IMR-90 (cell line): ENCODE results near the gene EHHADH. TPM values are rescaled to one million over a fixed set of nuclear protein-coding genes. Genes with fewer than 3 reads are reported as not detected.

Experiments
- ATAC-seq: fragments of 200-7000 bp; cut with Tn5 transposase; 2 replicates; pipeline ENCODE4 v1.9.1; 2020; ENCODE audit warnings: low read depth, mild to moderate bottlenecking, moderate library complexity
- BruUV-seq: library from RNA; stranded (reverse); fragments of 400-500 nt; replicated peaks from 2 replicates; lab custom pipeline; 2021; lab: Mats Ljungman, UMichigan
- CTCF ChIA-PET: fragments of 300-600 bp; formaldehyde crosslinking; extraction: SDS; loops from one replicate; lab custom pipeline; 2021; ENCODE audit warnings: antibody characterized with exemption; lab: Yijun Ruan, JAX
- POLR2A ChIA-PET: fragments of 300-600 bp; sonication (Branson Sonifier 250); formaldehyde crosslinking; loops from one replicate; lab custom pipeline; 2022; ENCODE audit warnings: antibody characterized with exemption; ENCODE audit not compliant: unreplicated experiment; lab: Charles Lee
- DNase-seq: peaks from one replicate; pipeline ENCODE4 v3.0.0; 2013
- H2AFZ ChIP-seq: replicated peaks from 2 replicates; pipeline ENCODE3; 2013; ENCODE audit warnings: low read length, mild to moderate bottlenecking; ENCODE audit not compliant: poor library complexity
- H2AK5ac ChIP-seq: 2 replicates; pipeline ENCODE4 v1.6.1; 2013; ENCODE audit warnings: low read depth, low read length, inconsistent platforms
- H2AK9ac ChIP-seq: replicated peaks from 2 replicates; pipeline ENCODE3; 2013; ENCODE audit warnings: mild to moderate bottlenecking, low read depth, low read length, moderate library complexity; ENCODE audit not compliant: poor library complexity
- H2BK120ac ChIP-seq: 2 replicates; pipeline ENCODE4 v1.6.1; 2013; ENCODE audit warnings: low read depth, low read length, inconsistent platforms
- H2BK15ac ChIP-seq: 3 replicates; pipeline ENCODE4 v1.6.1; 2013; ENCODE audit warnings: low read depth, low read length, inconsistent platforms
- H2BK20ac ChIP-seq: 2 replicates; pipeline ENCODE4 v1.6.1; 2013; ENCODE audit warnings: low read depth, mild to moderate bottlenecking, inconsistent platforms, low read length, moderate library complexity
- H2BK5ac ChIP-seq: 2 replicates; pipeline ENCODE4 v1.6.1; 2013; ENCODE audit warnings: mild to moderate bottlenecking, low read depth, low read length, inconsistent platforms; ENCODE audit not compliant: poor library complexity, severe bottlenecking
- H3K14ac ChIP-seq: replicated peaks from 2 replicates; pipeline ENCODE4 v1.6.1; 2013; ENCODE audit warnings: low read depth, low read length, inconsistent platforms
- H3K18ac ChIP-seq: 2 replicates; pipeline ENCODE4 v1.6.1; 2013; ENCODE audit warnings: low read depth, low read length, control low read depth
- H3K23ac ChIP-seq: 2 replicates; pipeline ENCODE4 v1.6.1; 2013; ENCODE audit warnings: low read depth, low read length, inconsistent platforms
- H3K27ac ChIP-seq: 2 replicates; pipeline ENCODE4 v1.5.1; 2013; ENCODE audit warnings: mild to moderate bottlenecking, control low read depth, low read length; ENCODE audit not compliant: insufficient read depth
- H3K27me3 ChIP-seq: 2 replicates; pipeline ENCODE4 v1.6.1; 2013; ENCODE audit warnings: low read length; ENCODE audit not compliant: control insufficient read depth, insufficient read depth
- H3K36me3 ChIP-seq: 2 replicates; pipeline ENCODE4 v1.6.1; 2013; ENCODE audit warnings: low read length, mixed read lengths; ENCODE audit not compliant: control insufficient read depth, insufficient read depth
- H3K4ac ChIP-seq: 2 replicates; pipeline ENCODE4 v1.6.1; 2013; ENCODE audit warnings: low read depth, low read length, inconsistent platforms
- H3K4me1 ChIP-seq: 2 replicates; pipeline ENCODE4 v1.6.1; 2013; ENCODE audit warnings: low read length, mixed read lengths; ENCODE audit not compliant: control insufficient read depth, insufficient read depth
- H3K4me2 ChIP-seq: 2 replicates; pipeline ENCODE4 v1.6.1; 2013; ENCODE audit warnings: low read depth, mild to moderate bottlenecking, control low read depth, low read length, moderate library complexity
- H3K4me3 ChIP-seq: 2 replicates; pipeline ENCODE4 v1.5.1; 2013; ENCODE audit warnings: low read depth, mild to moderate bottlenecking, control low read depth, low read length, moderate library complexity; ENCODE audit not compliant: insufficient read depth
- H3K56ac ChIP-seq: 2 replicates; pipeline ENCODE4 v1.6.1; 2013; ENCODE audit warnings: low read length, inconsistent platforms; ENCODE audit not compliant: insufficient read depth; ENCODE audit errors: extremely low read depth
- H3K79me1 ChIP-seq, 2 experiments: 2 replicates each; pipeline ENCODE4 v1.6.1; 2013; ENCODE audit warnings: low read length in 2 of 2, inconsistent platforms in 1 of 2, low read depth in 1 of 2
- H3K9ac ChIP-seq: 2 replicates; pipeline ENCODE4 v1.6.1; 2013; ENCODE audit warnings: low read depth, low read length, control low read depth
- H3K9me1 ChIP-seq: 2 replicates; pipeline ENCODE4 v1.6.1; 2013; ENCODE audit warnings: low read length, inconsistent platforms; ENCODE audit not compliant: insufficient read depth
- H3K9me3 ChIP-seq: 2 replicates; pipeline ENCODE4 v1.6.1; 2013; ENCODE audit warnings: low read length; ENCODE audit not compliant: control insufficient read depth, insufficient read depth
- H4K20me1 ChIP-seq: 2 replicates; pipeline ENCODE4 v1.6.1; 2013; ENCODE audit warnings: low read length, inconsistent platforms; ENCODE audit not compliant: insufficient read depth
- H4K5ac ChIP-seq: 2 replicates; pipeline ENCODE4 v1.6.1; 2013; ENCODE audit warnings: mild to moderate bottlenecking, low read depth, low read length, control low read depth
- H4K8ac ChIP-seq, 2 experiments: 2 replicates each; pipeline ENCODE4 v1.6.1; 2013; ENCODE audit warnings: low read depth in 2 of 2, low read length in 2 of 2, control low read depth in 1 of 2, inconsistent platforms in 1 of 2
- H4K91ac ChIP-seq: 2 replicates; pipeline ENCODE4 v1.6.1; 2013; ENCODE audit warnings: low read depth, low read length, inconsistent platforms; ENCODE audit not compliant: insufficient read depth
- BHLHE40 ChIP-seq: fragments of 150-350 bp; IDR thresholded peaks from 2 replicates; pipeline ENCODE4 v1.6.1; 2016; ENCODE audit warnings: mild to moderate bottlenecking, low read depth, low read length
- CEBPB ChIP-seq: IDR thresholded peaks from 2 replicates; pipeline ENCODE4 v1.6.1; 2012; ENCODE audit warnings: low read depth, low read length, improper control_type of control experiment
- CHD1 ChIP-seq: IDR thresholded peaks from 2 replicates; pipeline ENCODE4 v1.6.1; 2012; ENCODE audit warnings: low read depth, low read length, improper control_type of control experiment
- CTCF ChIP-seq: conservative IDR thresholded peaks from 2 replicates; pipeline ENCODE4 v1.5.1; 2012; ENCODE audit warnings: mild to moderate bottlenecking, low read depth, low read length, improper control_type of control experiment
- ELK1 ChIP-seq: fragments of 150-350 bp; IDR thresholded peaks from 2 replicates; pipeline ENCODE4 v1.6.1; 2016; ENCODE audit warnings: low read depth, mild to moderate bottlenecking, low read length, moderate library complexity, borderline replicate concordance
- FOS ChIP-seq: fragments of 150-350 bp; IDR thresholded peaks from 2 replicates; pipeline ENCODE4 v1.6.1; 2016; ENCODE audit warnings: low read depth, low read length
- MAFK ChIP-seq: IDR thresholded peaks from 2 replicates; pipeline ENCODE4 v1.6.1; 2012; ENCODE audit warnings: low read depth, low read length, improper control_type of control experiment
- MAZ ChIP-seq: IDR thresholded peaks from 2 replicates; pipeline ENCODE4 v1.6.1; 2012; ENCODE audit warnings: low read depth, mild to moderate bottlenecking, low read length, improper control_type of control experiment, moderate library complexity, borderline replicate concordance
- MXI1 ChIP-seq: IDR thresholded peaks from 2 replicates; pipeline ENCODE4 v1.6.1; 2012; ENCODE audit warnings: low read depth, mild to moderate bottlenecking, low read length, moderate library complexity, borderline replicate concordance
- NFE2L2 ChIP-seq: fragments of 150-350 bp; IDR thresholded peaks from 2 replicates; pipeline ENCODE4 v1.6.1; 2016; ENCODE audit warnings: low read depth, mild to moderate bottlenecking, low read length
- POLR2A ChIP-seq: IDR thresholded peaks from 2 replicates; pipeline ENCODE4 v1.6.1; 2012; ENCODE audit warnings: mild to moderate bottlenecking, low read depth, low read length
- RAD21 ChIP-seq: IDR thresholded peaks from 2 replicates; pipeline ENCODE4 v1.6.1; 2012; ENCODE audit warnings: low read length, improper control_type of control experiment
- RCOR1 ChIP-seq: IDR thresholded peaks from 2 replicates; pipeline ENCODE4 v1.6.1; 2012; ENCODE audit warnings: mild to moderate bottlenecking, low read length, improper control_type of control experiment; ENCODE audit not compliant: insufficient replicate concordance
- RFX5 ChIP-seq: IDR thresholded peaks from 2 replicates; pipeline ENCODE4 v1.8.0; 2012; ENCODE audit warnings: low read depth, mild to moderate bottlenecking, low read length, moderate library complexity
- SMC3 ChIP-seq: fragments of 150-350 bp; IDR thresholded peaks from 2 replicates; pipeline ENCODE4 v1.6.1; 2016; ENCODE audit warnings: low read depth, mild to moderate bottlenecking, antibody characterized with exemption, low read length, moderate library complexity
- USF2 ChIP-seq: fragments of 150-350 bp; IDR thresholded peaks from 2 replicates; pipeline ENCODE4 v1.6.1; 2017; ENCODE audit warnings: mild to moderate bottlenecking, antibody characterized with exemption, low read length, low read depth
- WGBS, 2 experiments: methylation state at CpG; one replicate each; pipeline versions ENCODE4 v1.1.5 to v1.1.7; 2013; ENCODE audit warnings: missing lambda C conversion rate in 2 of 2; ENCODE audit not compliant: insufficient read length in 1 of 2; ENCODE audit errors: extremely low coverage in 2 of 2; 5-methylcytosine and 5-hydroxymethylcytosine counted together
- dilution Hi-C: fragments of 300-500 bp; cut with HindIII; formaldehyde crosslinking; loops from one replicate; pipeline ENCODE4 v1.14.3; 2018; ENCODE audit warnings: low sequenced_read_pairs; ENCODE audit not compliant: unreplicated experiment
- in situ Hi-C: fragments of 300-500 bp; cut with MboI; formaldehyde crosslinking; loops from 3 replicates; pipeline ENCODE4 v1.14.3; 2019; ENCODE audit warnings: low sequenced_read_pairs, inconsistent platforms, mixed read lengths
- intact Hi-C: fragments of 100-400 bp; cut with micrococcal nuclease; formaldehyde crosslinking; loops from 2 replicates; pipeline ENCODE4 v1.10.0; 2022
- polyA plus RNA-seq, 3 experiments: library from polyadenylated mRNA; depleted of rRNA; stranded (reverse); fragments of >200 nt; gene quantifications; 2 replicates each; pipeline ENCODE4 v1.2.3, GENCODE V29; 2012; ENCODE audit warnings: low replicate concordance in 1 of 3
- total RNA-seq: library from RNA; depleted of rRNA; stranded (reverse); fragments of >200 nt; gene quantifications from 2 replicates; pipeline ENCODE4 v1.2.3, GENCODE V29; 2012

The EHHADH gene
- total and polyA plus RNA-seq, 2 of the 4 experiments (the other 2 are of a cell fraction): 2.0 to 4.7 TPM

GRCh38 chr3:185279587-185280138 lies 25.8 kb upstream of the EHHADH start:
- DNase-seq: no peak
- intact Hi-C loops (no loop called here), dilution Hi-C loops (no loop called here), in situ Hi-C loops (no loop called here)
- H3K18ac ChIP-seq: no peak overlapping the region
- no peaks in the 10 kb centered on the region; the same call in 1 of the 2 replicates for H3K4me1 ChIP-seq
- H3K4me3 ChIP-seq: no peak overlapping the region
- no peak overlapping the region for H2AK9ac ChIP-seq
- no peaks in the 10 kb centered on the region for H3K9me3 ChIP-seq
- POLR2A ChIA-PET: no interaction called here
- H3K56ac ChIP-seq: no peak overlapping the region
- H4K8ac ChIP-seq: no peak overlapping the region
- H2BK20ac ChIP-seq: no peak overlapping the region
- H3K4ac ChIP-seq: no peak overlapping the region
- no peaks in the 10 kb centered on the region for H4K20me1 ChIP-seq
- no peak overlapping the region for H4K5ac ChIP-seq
- BruUV-seq: no TSS peak
- no peak overlapping the region for H2BK120ac ChIP-seq
- H3K23ac ChIP-seq: no peak overlapping the region
- H4K91ac ChIP-seq: no peak overlapping the region
- H3K36me3 ChIP-seq: no peaks in the 10 kb centered on the region
- H3K79me1 ChIP-seq: peaks cover 12 to 21% of the 10 kb centered on the region in 2 experiments
- 34% methylated on average over 2 of the region's 7 CpGs; no CpG with 5 or more reads in 1 of the 2 experiments for WGBS, 2 experiments
- TF ChIP-seq CHD1: no peak
- TF ChIP-seq CTCF: no peak
- no peak for TF ChIP-seq RFX5
- no peak for TF ChIP-seq POLR2A
- TF ChIP-seq NFE2L2: no peak
- TF ChIP-seq SMC3: no peak
- TF ChIP-seq USF2: no peak
- TF ChIP-seq CEBPB: no peak
- no peak for TF ChIP-seq ELK1
- no peak for TF ChIP-seq RCOR1
- no peak for TF ChIP-seq MAZ
- no peak for TF ChIP-seq MXI1
- TF ChIP-seq RAD21: no peak
- TF ChIP-seq FOS: no peak
- TF ChIP-seq MAFK: no peak
- no peak for TF ChIP-seq BHLHE40
- H3K27ac ChIP-seq: no peak overlapping the region
- H3K9ac ChIP-seq: no peak overlapping the region
- no peak overlapping the region for H2BK15ac ChIP-seq
- no peak overlapping the region for H2BK5ac ChIP-seq
- CTCF ChIA-PET: no interaction called here
- H2AK5ac ChIP-seq: no peak overlapping the region
- 0 out of 2 replicates have a peak, but pooled peaks cover 3% of the 10 kb centered on the region for H3K9me1 ChIP-seq
- no peak overlapping the region for H2AFZ ChIP-seq
- ATAC-seq: no peak
- no peak overlapping the region for H3K4me2 ChIP-seq
- H3K27me3 ChIP-seq: no peaks in the 10 kb centered on the region
- no peak overlapping the region for H3K14ac ChIP-seq
